HuH-7.5 (cell line): Measurements from ENCODE around the gene DTD1.

Experiments used
- DNase-seq: peaks from one replicate; pipeline ENCODE4 v3.0.0; 2011; ENCODE audit warnings: low spot score

Gene DTD1

DNA sequence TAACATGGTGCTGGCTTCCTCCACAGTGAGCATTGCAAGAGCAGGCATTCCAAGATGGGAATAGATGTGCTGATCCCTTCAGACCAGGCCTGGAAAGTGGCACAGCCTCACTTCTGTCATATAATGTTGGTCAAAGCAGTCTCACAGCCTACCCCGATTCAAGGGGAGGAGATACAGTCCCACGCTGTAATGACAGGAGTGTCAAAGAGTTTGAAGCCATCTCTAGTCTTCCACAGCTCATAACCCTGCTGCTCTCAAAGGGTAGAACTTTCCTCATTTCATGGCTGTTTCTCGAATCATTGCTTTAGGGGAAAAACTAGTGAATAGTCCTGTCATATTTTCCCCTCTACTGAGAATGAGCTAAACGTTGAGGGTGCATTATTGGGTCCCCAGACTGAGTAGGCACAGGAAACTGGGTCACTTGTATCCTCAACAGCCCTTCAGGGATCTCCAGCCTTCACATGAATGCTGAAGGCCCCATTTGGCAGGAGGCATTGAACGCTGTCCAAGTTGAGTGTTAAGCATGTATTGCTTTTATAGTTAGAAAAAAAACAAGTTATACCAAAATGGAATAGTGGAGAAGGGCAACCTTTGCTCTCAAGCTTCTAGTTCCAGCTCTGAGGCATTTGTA lies 27.3 kb downstream of the DTD1 start:
- no peak for DNase-seq

GRCh38 chr20:18621004-18621403 lies 33.1 kb downstream of the DTD1 start:
- no peak for DNase-seq

DNA sequence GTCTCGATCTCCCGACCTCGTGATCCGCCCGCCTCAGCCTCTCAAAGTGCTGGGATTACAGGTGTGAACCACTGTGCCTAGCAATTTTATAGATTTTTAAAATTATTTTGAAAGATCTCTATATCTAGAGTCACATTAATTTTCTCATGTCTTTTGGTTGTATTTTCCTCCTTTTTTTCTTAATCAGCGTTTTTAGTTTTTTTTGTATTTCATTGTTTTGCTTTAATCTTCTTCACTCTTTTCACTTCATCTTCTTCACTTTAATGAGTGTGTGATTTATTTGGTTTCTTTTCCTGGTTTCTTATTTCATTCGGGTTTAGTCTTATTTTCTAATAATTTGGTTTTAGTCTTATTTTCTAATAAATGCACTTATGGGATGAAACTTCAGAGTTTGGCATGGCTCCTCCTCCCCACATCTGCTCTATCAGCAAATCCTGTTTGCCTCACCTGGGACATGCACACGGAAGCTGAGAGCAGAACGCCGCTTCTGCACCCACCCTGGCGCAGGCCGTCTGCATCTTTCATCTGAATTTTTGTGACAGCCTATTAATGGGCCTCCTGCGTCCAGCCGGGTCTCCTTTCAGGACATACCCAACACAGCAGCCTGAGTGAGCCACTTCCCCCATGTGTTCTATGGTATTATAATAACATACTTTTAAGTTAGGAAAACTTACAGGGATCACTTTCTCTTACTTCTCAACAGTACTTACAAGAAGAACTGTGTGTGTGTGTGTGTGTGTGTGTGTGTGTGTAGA lies 35.5 kb downstream of the DTD1 start:
- no peak for DNase-seq

DNA sequence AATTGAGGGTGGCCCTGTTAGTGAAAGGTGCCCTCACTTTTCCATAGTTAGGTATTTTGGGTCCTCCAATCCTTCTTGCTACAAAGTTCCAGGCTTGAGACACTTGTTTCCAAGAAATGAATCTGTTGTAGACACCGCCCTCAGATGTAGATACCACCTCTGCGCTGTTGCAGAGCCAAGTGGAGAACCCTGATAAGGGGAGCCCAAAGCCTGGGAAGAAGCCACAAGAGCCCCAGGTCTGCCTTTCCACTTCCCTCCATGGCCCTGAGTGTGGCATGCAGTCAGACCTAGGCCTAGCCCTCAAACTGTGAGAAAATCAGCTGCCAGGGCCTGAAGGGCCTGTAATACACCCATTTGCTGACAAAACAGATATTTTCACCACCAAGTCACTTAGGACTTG lies 37.1 kb downstream of the DTD1 start:
- DNase-seq, result no peak

- no peak for DNase-seq
Measured at GRCh38 chr20:18625907-18626655, 38.2 kb downstream of the DTD1 start.

GRCh38 chr20:18628330-18628920 lies 40.6 kb downstream of the DTD1 start:
- peak; percentile 31 for DNase-seq

- peak; percentile 53 for DNase-seq
Measured at GRCh38 chr20:18632196-18632789, 44.4 kb downstream of the DTD1 start.

GRCh38 chr20:18633411-18633810 lies 45.6 kb downstream of the DTD1 start:
- DNase-seq, result no peak

DNA sequence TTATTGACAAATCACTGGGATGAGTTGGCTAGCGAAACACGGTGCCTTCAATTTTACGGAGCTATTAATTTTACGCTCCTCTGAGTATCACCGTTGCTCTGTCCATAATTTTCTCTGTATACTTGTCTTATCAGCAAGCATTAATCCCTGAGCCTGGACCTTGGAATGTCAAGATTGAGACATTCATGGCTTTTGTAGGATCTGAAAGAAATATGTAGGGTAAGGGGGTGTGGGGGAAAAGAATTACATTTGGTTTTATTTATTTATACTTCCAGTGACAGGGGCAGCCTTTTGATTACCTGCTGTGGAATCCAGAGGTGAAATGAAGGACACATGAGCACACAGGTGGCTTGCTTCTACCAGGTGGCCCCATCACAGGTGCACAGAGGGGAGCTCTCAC lies 46.6 kb downstream of the DTD1 start:
- no peak for DNase-seq

GRCh38 chr20:18635380-18635779 lies 47.5 kb downstream of the DTD1 start:
- no peak for DNase-seq

GRCh38 chr20:18637224-18637623 lies 49.4 kb downstream of the DTD1 start:
- DNase-seq, result no peak

GRCh38 chr20:18638768-18639167 lies 50.9 kb downstream of the DTD1 start:
- DNase-seq, result no peak

DNA sequence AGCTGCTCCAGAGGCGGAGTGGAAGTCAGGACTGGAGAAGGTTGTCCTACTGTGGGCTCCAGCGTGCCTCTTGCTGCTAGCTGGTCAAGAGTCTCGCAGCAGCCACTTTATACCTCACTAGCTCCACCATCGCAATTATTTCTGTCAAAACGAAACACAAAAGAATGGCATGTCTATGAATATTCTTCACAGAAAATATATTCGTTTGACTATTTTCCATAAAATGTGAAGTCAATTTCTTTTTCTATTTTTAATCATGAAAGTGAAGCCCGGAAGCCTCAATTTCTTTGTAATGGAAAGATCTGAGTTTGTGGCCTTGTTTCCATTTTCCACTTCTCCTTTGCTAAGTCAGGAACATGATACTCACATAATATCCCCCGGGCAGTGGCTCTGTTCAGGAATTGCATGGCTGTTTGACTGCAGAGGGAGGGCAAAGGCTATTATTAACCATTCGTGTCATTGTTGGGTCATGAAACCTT lies 51.7 kb downstream of the DTD1 start:
- no peak for DNase-seq

- DNase-seq, result no peak
Measured at GRCh38 chr20:18645196-18645745, 57.4 kb downstream of the DTD1 start.

- no peak for DNase-seq
Measured at GRCh38 chr20:18645851-18646250, 58.0 kb downstream of the DTD1 start.

DNA sequence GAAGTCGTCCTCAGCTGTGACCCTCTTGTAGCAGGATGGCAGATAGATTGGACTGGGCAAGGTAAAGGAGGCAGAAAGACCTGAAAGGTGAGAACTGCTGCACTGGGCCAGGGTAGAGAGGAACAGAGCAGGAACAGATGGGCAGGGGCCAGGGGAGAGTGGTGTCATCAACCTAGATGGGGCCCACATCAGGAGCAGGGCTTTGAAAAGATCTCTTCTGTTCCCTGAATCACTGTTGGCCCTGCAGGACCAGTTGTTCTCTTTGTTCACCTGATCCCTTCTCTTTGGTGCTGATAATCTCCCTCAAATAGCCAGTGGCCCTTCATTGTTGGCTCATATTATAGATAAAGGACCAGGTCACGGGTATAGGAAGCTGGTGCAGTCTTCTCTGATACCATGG lies 59.9 kb downstream of the DTD1 start:
- no peak for DNase-seq

GRCh38 chr20:18650224-18650623 lies 62.4 kb downstream of the DTD1 start:
- DNase-seq, result no peak

DNA sequence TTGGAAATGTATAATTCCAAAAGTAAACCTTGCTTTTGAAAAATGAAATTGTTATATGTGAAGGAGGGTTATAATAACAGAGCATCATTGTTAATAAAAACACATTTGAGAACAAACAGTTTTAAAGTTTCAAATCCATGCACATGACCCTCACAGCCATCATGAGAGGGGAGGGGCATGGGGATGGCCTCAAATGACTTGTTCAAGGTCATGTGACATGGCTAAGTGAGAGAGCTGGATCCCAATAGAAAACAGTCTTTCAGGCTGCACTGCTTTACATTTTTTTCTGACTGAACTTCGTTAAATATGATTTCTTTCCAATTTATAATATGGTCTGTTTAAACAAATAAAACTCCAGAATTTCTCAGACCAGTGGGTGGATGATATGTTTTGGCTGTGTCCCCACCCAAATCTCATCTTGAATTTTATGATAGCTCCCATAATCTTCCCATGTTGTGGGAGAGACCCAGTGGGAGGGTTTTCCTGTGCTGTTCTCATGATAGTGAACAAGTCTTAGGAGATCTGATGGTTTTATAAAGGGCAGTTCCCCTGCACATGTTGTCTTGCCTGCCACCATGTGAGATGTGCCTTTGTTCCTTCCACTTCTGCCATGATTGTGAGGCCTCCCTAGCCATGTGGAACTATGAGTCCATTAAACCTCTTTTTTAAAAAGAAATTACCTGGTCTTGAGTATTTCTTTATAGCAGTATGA lies 66.0 kb downstream of the DTD1 start:
- no peak for DNase-seq

DNA sequence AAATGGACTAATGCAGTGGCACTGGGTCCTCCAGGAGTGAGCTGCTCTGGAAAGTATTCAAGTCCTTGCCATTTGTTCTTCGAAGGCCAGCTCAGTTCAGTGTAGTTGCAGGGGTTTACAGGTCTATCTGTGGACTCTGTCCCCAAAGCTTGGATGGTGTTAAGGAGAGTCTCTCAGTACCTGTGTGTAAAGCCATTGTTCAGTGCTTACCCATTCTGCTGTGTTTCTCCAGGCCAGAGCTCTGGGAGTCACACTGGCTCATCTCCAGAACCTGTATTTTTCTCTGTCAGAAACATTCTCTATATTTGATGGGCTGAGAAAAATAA lies 66.6 kb downstream of the DTD1 start:
- no peak for DNase-seq

- DNase-seq, result no peak
Measured at GRCh38 chr20:18657575-18657974, 69.7 kb downstream of the DTD1 start.

- DNase-seq, result no peak
Measured at GRCh38 chr20:18662279-18663040, 74.6 kb downstream of the DTD1 start.
